GM12891 (cell line): Measurements from ENCODE around the gene RGS7.

Experiments
- POLR2A ChIP-seq: IDR thresholded peaks from 2 replicates; pipeline ENCODE4 v1.6.1; 2011; ENCODE audit warnings: low read depth, low read length, control low read depth
- POLR2AphosphoS5 ChIP-seq: IDR thresholded peaks from 2 replicates; pipeline ENCODE4 v1.6.1; 2011; ENCODE audit warnings: low read depth, low read length, control low read depth
- TAF1 ChIP-seq: IDR thresholded peaks from 2 replicates; pipeline ENCODE4 v1.6.1; 2011; ENCODE audit warnings: low read depth, low read length, control low read depth

GRCh38 chr1:241391926-241392710, 35.1 kb upstream of the RGS7 start:
- no peak for TF ChIP-seq POLR2AphosphoS5
- no peak for TF ChIP-seq POLR2A
- TF ChIP-seq TAF1 = no peak
